HT1080 (cell line): Measurements from ENCODE around the gene ADGRB2. TPM values are rescaled to one million over a fixed set of nuclear protein-coding genes. Genes with fewer than 3 reads are reported as not detected.

Experiments used
- DNase-seq: peaks from one replicate; pipeline ENCODE4 v3.0.0-alpha.2; 2015; ENCODE audit warnings: low read depth
- total RNA-seq: library from RNA; depleted of rRNA; stranded (reverse); fragments of >200 nt; shearing (Covaris generic); gene quantifications from 2 replicates; pipeline ENCODE4 v1.2.3, GENCODE V29; 2014

Gene ADGRB2
- total RNA-seq, 1 experiment from 2014 or later, result 14.1 TPM

DNA sequence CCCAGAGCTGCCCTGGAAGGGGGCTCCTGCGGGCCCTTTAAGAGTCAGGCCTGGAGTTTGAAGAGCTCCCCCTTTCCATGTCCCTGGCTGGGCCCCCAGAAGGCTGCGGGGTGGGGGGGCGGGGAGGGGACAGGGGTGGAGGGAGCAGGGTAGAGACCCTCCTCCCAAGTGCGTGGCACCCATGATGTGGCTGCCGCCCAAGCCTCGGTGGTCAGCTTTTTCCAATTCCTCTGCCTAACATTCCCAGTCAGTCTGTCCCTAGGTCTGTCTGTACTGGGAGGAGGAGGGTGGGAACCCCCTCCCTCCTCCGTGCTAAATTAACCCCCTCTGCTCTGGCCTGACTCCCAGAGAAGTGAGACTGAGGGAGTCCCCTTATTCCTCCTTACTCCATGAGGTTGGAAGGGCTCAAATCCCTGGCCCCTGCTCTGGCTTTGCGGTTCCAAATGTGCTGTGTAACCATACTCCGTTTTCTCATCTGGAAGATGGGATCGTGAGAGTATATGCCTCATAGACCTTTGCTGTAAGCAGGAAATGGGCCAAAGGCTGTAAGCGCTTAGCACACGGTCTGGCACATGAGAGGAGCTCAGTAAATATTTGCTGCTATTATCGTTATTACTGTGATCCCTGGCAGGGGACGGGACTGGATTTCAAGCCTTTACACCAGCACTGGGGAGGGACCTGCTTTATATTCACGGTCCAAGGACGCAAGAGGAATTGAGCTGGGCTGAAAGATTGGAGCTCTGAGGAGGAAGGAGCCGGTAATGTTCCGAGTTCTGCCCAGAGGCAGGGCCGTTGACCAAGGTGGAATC, 59.7 kb downstream of the ADGRB2 start:
- no peak for DNase-seq

DNA sequence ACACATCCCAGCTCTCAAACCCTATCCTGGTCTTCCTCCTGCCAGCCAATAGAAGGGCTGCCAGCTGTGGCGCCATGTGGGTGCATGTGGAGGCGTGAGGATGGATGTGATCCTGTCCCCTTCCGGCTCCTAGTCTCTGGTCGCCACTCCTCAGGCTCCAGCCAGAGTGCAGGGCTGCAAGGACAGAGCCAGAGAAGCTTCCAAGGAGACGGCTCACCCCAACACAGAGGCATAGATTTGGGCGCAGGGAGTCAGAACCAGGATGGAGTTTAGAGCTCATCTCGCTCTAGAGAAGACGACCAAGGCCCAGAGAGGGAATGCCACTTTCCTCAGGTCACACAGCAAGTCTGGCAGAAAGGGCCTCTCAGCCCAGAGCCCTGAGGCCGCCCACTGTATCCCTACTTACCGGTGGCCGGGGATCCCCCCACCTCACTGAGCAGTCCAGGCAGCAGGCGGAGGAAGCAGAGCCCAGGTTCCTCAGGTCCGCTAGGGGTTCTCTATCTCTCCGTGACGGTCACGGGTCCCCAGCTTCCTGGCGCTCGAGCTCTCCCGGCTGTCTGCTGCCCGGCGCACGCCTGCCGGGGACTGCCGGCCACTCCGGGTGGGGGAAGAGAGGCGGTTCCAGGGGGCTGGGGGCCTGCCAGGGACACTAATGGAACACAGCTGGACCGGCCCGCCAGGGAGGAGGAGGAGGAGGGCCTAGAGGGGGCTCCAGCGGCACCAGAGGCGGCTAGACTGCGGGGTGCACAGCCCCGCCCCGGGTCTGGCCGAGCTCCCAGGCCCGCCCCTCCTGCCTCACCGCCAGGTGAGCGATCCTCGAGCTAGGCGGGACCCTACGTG, 60.5 kb downstream of the ADGRB2 start, which contains the start of gene COL16A1:
TSS of gene COL16A1 (minus strand) at position 587 of the 840 bp plus-strand sequence. CDS start 1,824 bp downstream, outside the sequence.
- no peak for DNase-seq

DNA sequence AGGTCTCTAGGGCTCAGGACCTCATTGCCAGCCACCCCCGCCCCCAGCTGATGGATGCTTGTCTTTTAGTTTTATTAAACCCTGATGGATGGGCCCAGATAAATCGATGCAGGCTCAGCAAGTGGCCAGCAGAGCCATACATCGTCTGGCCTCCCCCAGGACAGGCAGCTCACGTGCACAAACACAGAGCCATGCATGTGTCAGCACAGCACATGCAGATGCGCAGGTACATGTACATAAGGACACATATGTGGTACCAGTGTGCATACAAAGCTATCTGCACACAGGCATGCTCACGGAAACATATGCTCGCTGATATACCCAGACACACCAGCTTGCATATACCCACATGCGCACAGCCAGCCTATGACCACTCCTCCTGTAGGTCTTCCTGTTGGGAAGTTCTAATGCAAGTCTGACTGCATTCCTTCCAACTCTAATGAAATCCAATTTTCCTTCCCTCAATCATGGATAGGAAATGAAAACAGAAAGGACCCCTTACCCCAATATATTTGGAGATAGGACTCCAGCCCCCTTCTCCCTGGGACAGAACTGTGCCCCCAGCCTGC, 61.2 kb downstream of the ADGRB2 start:
- no peak for DNase-seq

DNA sequence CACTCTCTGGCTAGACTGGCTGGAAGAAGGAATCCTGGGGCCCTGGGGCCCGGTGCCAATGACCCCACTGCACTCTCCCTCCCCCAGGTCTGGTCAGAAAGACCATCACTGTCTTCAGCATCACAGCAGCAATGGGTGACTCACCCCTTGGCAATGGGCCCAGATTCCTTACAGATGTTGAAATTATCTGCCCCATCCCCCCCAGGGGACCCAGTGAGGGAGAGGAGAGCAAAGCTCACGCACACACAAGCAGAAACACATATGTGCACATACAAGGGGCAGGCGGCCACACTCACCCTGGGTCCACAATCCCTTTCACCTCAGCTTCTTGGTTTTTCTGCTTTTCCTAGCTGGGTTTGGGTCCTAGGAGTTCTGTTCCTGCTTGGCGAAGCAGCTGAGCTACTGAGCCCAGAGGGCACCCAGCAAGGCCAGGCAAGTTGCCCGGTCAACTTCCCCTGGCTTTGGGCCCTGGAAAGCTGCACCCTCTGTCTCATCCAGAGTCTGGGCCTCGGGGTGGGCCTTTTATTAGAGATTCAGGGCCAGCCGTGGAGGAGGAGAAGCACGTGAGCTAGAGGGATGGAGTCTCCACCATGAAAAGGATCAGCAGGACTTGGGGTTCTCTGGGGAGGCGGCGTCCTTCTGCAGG, 62.9 kb downstream of the ADGRB2 start:
- peak; percentile 97 for DNase-seq

DNA sequence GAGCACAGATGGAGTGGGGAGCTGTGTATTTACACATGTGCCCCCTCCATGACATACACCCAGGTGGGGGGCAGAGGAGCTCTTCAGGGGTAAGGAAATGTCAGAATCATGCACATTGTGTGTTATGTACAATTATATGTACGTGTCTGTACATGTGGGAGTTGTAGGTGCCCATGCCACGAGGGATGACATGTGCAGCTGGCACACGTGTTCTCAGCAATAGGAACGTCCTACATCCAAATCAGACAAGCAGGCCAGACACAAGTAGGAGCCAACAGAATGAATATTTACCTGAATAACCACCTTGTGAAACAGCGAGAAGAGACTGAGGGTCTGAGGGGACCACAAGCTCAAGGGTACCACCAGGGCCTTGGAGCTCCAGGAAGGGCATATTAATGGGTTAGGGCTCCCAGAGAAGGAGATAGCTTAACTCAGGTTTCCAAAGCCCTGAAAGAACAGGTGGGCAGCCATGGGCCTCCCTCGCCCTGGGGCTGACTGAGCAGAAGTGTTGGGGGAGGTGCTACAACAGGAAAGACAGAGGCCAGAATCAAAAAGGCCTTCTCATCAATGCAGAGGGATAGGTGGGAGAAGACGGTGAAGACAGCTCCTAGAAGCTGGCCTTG, 63.6 kb downstream of the ADGRB2 start:
- DNase-seq, result no peak

DNA sequence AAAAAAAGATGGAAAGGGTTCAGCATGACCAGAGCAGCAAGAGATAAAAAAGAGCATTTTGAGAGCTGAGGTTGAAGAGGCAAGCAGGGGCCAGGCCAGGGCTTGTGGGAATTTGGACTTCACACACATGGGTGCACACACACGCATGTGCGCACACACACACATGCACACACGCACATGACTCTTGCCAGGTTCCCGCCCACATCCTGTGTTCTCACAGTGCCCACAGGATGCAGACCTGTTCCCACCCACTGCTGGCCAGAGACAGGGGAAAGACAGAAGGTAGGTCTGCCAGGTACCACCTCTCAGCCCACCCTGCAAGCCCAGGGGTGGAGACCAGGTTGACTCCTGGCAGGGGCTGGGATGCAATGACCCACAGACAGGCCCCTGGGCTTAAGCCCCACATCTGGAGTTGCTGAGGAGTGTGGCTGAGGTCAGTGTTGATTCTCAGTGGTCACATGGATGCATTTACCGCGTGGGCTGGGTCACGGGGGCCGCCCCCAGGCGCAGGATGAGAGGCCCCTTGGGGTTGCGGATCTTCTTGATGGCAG, 64.7 kb downstream of the ADGRB2 start:
- DNase-seq, result peak; percentile 39

DNA sequence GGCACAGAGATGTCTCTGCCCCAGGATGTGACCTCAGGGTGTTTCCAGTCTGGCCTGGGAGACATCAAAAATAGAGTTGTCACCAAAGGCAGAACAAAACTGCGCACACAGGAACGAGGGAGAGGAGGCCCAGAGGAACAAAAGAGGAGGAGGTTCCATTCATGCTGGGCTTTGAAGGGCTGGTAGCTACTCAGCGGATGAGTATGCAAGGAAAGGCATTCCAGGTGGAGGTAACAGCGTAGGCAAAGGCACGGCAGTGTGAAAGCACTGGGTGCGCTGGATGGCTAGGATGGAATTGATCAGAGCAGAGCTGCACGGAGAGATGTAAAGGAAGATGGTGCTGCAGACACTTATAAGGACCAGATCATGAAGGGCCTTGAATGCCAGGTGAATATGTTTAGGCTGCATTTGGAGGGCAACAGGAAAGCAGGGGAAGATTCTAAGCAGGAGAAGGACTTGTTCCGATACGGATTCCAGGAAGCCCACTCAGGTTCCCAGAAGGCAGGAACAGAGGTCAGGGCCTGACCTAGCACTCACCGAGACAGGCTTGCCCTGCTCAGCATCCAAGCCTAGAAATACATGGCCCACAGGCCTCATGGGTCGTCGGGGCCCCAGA, 66.7 kb downstream of the ADGRB2 start:
- no peak for DNase-seq

DNA sequence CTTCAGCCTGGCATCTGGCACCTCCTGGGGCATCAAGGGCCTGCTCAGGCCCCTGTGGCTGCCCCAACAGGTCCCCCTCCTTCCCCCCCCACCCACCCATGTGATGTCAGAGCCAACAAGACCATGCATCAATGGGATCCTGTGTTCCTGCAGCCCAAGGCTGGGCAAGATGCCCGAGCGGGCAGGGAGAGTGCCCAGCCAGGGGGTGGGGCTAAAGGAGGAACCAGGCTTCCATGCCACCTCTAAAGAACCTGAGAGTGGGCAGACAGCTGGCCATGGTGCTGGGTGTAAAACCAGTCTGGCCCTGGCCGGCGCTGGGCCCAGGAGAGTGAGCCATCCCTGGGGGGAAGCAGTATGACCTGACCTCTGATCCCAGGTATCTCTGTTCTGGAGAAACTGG, 67.9 kb downstream of the ADGRB2 start:
- no peak for DNase-seq

DNA sequence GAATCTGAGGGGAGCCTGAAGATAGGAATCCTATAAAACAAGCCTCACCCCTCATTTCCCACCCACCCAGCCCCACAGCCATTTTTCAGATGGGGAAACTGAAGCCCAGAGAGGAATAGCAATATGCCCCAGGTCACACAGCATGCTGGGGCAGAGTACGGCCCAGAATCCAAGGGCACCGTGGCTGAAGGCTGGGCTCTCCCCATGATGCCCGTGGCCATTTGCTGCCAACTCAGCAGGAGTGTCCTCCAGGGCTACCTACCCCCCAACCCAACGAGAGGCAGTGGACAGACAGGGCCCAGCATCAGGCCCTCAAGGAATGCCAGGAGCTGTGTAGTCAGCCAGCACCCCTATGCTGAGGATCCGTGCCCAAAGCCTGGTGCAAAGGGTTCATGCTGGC, 68.8 kb downstream of the ADGRB2 start:
- no peak for DNase-seq

DNA sequence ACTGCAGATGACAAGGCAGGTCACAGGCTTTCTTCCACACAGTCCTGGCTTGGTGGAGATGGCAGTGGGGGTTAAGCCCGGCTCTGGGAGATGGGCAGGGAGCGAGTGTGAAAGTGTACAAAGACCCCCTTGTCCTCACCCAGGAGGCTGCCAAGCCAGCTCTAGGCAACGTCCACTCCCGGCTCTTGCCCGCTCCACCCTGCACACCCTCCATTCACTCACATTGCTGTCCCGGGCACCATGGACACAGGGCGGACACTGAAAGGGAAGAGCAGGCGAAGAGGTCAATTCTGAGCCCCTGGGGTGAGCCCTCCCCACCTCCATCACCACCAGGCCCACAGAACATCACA, 69.2 kb downstream of the ADGRB2 start:
- no peak for DNase-seq

DNA sequence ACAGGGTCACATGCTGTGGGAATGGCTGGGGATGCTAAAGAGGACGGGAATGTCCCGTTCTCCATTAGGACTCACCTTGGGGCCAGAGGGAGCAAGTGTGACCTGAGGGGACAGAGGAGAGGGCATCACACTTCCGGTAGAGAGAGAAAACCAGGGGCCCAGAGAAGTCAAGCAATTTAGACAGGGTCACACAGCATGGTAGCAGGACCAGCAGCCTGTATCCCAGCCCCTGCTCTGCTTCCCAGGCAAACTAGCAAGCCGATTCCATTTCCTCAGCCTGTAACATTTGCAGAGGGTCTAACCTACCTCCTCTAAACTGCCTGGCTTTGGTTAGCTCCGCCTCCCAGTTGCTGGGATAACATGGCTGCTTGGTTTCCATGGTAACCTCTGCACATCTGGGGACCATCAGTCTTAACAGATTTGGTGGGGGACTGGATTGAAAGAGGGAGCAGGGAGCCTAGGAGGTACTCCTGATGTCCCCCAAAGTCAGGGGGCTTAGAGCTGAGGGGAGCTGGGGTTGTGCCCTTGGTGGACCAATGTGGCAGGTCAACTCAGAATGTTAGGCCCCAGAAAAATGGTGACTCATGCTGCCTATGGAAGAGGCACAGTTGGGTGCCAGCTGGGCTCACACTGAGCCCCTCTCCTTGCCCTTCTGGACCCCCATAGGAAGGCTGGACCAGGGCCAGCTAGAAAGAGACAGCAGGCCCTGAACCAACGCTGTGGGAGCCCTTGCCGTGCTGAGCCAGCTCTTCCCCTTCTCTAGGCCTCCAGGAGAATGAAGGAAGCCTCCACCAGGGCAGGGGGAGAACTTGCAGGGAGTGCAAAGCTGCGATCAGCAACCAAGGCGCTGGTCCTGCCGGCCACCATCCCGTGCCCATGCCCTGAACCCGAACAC, 69.8 kb downstream of the ADGRB2 start:
- DNase-seq, result no peak

DNA sequence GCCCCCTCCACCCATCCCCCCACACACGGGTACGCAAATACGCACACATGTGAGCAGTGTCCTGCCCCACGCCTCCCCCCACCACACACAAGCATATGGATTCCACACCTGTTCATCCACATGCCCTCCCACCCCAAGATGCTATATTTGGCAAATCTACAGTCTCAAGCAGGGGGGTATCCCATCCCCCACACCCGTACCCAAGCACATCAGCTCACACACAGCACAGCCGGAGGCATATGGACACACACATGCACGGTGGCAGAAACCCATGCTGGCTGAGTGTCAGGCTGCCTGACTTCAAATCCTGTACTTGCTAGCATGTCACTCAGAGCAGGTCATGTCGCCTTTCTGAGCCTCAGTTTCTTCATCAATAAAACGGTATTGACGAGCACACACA, 70.9 kb downstream of the ADGRB2 start:
- DNase-seq, result no peak

DNA sequence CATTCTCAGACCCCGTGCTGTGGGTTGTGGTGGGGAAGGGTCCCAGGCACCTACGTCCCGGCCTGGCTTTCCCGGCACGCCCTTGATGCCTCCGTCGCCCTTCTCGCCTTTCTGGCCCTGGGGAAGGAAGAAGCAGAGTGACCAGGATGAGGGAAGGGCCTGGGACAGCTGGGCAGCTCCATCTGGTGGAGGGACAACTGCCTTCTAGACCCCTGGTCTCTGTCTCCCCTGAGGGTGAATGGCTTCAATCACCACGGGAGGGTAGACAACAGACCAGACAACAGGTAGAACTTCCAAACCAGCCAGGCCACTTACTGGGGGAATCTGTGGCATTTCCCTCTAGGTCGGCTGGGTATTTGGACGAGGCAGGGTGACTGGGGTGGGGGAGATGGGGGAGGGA, 72.2 kb downstream of the ADGRB2 start:
- no peak for DNase-seq

DNA sequence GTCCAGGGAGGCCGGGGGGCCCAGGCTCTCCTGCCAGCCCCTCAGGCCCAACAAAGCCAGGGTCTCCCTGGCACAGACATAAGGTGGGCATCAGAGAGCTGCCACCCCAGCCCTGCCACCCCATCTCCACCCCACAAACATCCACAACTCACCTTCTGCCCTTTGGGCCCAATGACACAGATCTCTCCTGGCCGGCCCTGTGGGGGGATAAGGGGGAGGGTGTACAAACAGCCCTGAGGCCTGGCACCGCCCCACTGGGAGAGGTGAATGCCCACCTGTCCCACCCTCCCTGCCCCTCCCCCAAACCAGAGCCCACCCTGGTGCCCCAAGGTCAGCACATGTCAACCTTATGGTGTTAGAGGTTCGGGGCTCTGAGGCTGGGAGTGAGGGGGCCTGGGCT, 72.7 kb downstream of the ADGRB2 start:
- DNase-seq, result no peak

DNA sequence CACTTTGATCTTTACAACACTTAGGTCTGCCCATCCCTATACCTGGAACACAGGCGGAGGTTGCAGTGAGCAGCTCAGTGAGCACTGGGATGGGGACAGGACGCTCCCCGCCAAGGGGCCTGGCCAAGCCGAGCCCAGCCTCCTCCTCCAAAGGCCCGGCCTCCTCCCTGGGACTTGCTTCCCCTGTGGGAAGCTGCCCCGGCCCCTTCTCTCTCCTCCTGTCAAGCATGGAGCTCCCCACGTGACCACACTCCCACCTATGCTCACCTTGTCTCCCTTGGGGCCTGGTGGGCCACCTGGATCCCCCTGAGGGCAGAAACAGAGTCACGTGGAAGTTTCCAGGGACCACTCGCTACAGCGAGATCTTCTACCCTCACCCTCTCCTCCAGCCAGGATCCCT, 73.2 kb downstream of the ADGRB2 start:
- DNase-seq, result no peak

DNA sequence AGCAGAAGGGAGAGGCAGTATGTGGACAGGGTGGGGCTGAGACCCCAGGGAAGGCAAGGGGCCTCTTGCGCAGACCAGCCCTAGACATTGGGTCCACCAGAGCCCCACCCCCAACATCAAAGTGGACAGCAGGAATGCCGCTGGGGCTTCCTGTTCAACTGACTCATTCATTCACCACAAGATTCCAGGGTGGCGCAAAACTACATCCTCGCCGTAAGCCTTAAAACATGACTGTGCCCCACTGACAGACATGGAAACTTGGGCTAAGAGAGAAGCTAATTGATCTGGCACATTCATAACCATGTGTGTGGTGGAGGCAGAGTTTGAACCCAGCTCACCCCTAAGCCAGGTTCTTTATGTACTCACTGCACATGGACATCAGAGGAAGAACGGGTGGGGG, 74.3 kb downstream of the ADGRB2 start:
- peak; percentile 95 for DNase-seq

DNA sequence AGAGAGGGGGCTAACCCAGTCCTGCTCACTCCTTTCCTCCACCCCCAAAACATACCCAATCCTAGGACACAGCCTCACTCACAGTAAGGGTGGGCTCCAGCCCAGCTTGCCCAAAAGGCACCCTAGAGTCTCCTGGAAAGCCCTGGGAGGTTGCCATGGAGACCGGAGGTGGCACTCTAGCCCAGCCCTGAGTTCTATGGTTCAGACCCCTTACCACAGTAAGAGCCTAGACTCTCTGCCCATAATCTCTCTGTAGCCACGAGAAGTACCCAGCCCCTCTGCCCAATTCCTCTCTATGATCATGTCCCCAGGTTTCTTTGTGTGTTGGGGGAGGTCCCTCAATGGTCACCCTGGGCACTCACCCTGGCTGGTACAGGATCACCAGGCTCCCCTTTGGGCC, 74.8 kb downstream of the ADGRB2 start:
- no peak for DNase-seq

DNA sequence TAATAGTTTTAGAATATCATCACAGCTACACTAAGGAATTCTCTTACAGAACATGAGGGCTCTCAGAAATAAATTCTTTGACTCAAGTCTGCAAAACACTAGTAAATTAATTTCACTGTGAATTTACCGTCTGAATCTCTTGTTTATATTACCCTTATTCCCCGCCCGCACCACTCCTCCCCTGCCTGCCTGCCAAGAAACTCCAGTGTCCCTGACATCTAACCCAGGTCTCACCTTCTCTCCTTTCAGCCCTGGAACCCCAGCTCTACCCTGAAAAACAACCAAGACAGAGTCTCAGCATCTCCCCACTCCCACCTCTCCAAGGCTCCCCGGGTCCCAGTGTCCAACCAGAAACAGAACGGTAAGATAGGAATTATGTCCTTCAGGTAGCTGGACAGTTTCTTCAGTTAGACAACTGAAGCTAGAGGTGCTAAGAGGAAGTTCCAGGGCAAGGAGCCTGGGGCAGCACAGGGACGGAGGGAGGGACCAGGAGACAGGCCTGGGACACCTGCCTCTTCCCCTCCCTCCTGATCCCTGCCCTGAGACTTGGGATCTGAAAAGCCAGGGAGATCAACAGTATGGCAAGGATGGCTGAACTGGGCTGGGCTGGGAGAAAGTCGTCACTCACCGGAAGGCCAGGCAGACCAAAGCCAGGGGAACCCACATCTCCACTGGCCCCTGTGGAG, 75.8 kb downstream of the ADGRB2 start:
- no peak for DNase-seq

DNA sequence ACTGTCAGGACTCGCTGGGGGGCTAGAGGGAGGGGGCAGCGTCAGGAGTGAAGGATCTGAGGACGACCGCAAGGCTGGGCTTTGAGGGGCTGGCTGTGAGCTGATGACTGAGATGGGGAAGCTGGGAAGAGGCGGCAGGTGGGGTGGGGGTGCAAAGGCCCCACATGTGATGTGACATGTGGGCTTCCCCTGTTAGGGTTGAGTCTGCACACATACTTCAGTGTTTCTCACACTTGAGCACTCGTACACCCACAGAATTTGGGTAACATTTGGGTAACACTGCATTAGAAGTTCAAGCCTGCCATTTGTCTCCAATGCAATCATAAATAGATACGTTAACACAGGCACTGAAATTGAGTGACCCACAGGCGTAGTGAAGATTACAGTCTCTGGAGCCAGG, 76.5 kb downstream of the ADGRB2 start:
- no peak for DNase-seq
